ENCODE data around the gene SLC35E1.

The SLC35E1 gene

GRCh38 chr19:16571822-16572331 lies 338 bp downstream of the SLC35E1 start:
- Histone ChIP-seq H3K4me3 (replicated peaks; ENCODE audit: insufficient read depth, low read length) (peak overlapping the region; percentile 94), H3K27ac (replicated peaks) (peak overlapping the region; percentile 54), H3K27me3 (ENCODE audit: insufficient read depth, poor library complexity, severe bottlenecking) (no peaks in the 10 kb centered on the region)
- peak; percentile 47 to 62 for DNase-seq (ENCODE audit: low read depth in 1 of 2, low spot score in 1 of 2)
- TF ChIP-seq GABPA (IDR thresholded peaks at IDR 0.05; ENCODE audit: low read depth) (no peak), SPI1 (IDR thresholded peaks at IDR 0.05; ENCODE audit: borderline replicate concordance, low read depth) (no peak), POLR2AphosphoS5 (IDR thresholded peaks at IDR 0.05; ENCODE audit: low read depth) (no peak)
- TF ChIP-seq, protein P1, sequence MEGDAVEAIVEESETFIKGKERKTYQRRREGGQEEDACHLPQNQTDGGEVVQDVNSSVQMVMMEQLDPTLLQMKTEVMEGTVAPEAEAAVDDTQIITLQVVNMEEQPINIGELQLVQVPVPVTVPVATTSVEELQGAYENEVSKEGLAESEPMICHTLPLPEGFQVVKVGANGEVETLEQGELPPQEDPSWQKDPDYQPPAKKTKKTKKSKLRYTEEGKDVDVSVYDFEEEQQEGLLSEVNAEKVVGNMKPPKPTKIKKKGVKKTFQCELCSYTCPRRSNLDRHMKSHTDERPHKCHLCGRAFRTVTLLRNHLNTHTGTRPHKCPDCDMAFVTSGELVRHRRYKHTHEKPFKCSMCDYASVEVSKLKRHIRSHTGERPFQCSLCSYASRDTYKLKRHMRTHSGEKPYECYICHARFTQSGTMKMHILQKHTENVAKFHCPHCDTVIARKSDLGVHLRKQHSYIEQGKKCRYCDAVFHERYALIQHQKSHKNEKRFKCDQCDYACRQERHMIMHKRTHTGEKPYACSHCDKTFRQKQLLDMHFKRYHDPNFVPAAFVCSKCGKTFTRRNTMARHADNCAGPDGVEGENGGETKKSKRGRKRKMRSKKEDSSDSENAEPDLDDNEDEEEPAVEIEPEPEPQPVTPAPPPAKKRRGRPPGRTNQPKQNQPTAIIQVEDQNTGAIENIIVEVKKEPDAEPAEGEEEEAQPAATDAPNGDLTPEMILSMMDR (IDR thresholded peaks at IDR 0.05; ENCODE audit: insufficient read depth, low read length): no peak
- TF ChIP-seq, protein P2, sequence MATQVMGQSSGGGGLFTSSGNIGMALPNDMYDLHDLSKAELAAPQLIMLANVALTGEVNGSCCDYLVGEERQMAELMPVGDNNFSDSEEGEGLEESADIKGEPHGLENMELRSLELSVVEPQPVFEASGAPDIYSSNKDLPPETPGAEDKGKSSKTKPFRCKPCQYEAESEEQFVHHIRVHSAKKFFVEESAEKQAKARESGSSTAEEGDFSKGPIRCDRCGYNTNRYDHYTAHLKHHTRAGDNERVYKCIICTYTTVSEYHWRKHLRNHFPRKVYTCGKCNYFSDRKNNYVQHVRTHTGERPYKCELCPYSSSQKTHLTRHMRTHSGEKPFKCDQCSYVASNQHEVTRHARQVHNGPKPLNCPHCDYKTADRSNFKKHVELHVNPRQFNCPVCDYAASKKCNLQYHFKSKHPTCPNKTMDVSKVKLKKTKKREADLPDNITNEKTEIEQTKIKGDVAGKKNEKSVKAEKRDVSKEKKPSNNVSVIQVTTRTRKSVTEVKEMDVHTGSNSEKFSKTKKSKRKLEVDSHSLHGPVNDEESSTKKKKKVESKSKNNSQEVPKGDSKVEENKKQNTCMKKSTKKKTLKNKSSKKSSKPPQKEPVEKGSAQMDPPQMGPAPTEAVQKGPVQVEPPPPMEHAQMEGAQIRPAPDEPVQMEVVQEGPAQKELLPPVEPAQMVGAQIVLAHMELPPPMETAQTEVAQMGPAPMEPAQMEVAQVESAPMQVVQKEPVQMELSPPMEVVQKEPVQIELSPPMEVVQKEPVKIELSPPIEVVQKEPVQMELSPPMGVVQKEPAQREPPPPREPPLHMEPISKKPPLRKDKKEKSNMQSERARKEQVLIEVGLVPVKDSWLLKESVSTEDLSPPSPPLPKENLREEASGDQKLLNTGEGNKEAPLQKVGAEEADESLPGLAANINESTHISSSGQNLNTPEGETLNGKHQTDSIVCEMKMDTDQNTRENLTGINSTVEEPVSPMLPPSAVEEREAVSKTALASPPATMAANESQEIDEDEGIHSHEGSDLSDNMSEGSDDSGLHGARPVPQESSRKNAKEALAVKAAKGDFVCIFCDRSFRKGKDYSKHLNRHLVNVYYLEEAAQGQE (IDR thresholded peaks at IDR 0.05; ENCODE audit: insufficient replicate concordance, low read depth): no peak

GRCh38 chr19:16571283-16571682 lies 932 bp downstream of the SLC35E1 start:
- DNase-seq (ENCODE audit: low read depth in 1 of 2, low spot score in 1 of 2): peak in 1 of 2 experiments; percentile 75
- Histone ChIP-seq H3K4me3 (replicated peaks; ENCODE audit: insufficient read depth, low read length) (peak overlapping the region; percentile 94), H3K27ac (replicated peaks) (peak overlapping the region; percentile 54)

DNA sequence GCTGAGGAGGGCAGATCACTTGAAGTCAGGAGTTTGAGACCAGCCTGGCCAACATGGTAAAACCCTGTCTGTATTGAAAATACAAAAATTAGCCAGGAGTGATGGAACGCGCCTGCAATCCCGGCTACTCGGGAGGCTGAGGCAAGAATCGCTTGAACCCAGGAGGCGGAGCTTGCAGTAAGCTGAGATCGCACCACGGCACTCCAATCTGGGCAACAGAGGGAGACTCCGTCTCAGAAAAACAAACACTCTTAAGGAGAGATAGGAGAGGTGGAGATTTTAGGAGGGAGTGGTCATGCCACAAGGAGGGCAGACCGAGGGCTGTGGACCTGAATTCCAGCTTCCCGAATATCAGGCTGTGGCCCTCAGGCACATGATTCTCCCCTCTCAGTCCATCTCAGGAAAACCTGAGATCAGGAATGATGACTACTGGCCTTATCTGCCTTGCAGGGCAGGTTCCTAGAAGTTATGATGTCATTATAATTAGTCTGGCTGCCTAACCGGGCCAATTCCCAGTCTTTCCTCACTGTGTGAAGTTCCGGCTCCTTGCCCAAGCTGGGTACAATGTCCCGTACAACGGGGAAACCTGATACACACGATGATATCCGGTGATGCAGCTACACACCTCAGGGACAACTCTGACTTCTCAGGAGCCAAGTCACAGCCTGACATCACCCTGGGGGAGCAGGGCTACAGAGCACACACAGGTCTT lies 2.5 kb downstream of the SLC35E1 start:
- H3K27ac ChIP-seq (replicated peaks): no peak overlapping the region
- TF ChIP-seq, protein P2 (IDR thresholded peaks at IDR 0.05; ENCODE audit: insufficient replicate concordance, low read depth): no peak
- TF ChIP-seq SPI1 (IDR thresholded peaks at IDR 0.05; ENCODE audit: borderline replicate concordance, low read depth): no peak
- TF ChIP-seq POLR2AphosphoS5 (IDR thresholded peaks at IDR 0.05; ENCODE audit: low read depth): no peak
- no peak for TF ChIP-seq GABPA (IDR thresholded peaks at IDR 0.05; ENCODE audit: low read depth)
- TF ChIP-seq, protein P1 (IDR thresholded peaks at IDR 0.05; ENCODE audit: insufficient read depth, low read length): no peak
- H3K27me3 ChIP-seq (ENCODE audit: insufficient read depth, poor library complexity, severe bottlenecking): no peaks in the 10 kb centered on the region
- no peak overlapping the region for H3K4me3 ChIP-seq (replicated peaks; ENCODE audit: insufficient read depth, low read length)
- no peak for DNase-seq (ENCODE audit: low read depth in 1 of 2, low spot score in 1 of 2)

More at GRCh38 chr19:16571283-16571682, 932 bp downstream of the SLC35E1 start:
- H3K27me3 ChIP-seq (ENCODE audit: insufficient read depth, poor library complexity, severe bottlenecking): no peaks in the 10 kb centered on the region
- TF ChIP-seq GABPA (IDR thresholded peaks at IDR 0.05; ENCODE audit: low read depth): no peak
- TF ChIP-seq SPI1 (IDR thresholded peaks at IDR 0.05; ENCODE audit: borderline replicate concordance, low read depth): peak; percentile 94
- TF ChIP-seq, protein P1 (IDR thresholded peaks at IDR 0.05; ENCODE audit: insufficient read depth, low read length): no peak
